Hair follicular keratinocyte (primary cell): ENCODE results near the gene TTLL5. TPM values are rescaled to one million over a fixed set of nuclear protein-coding genes. Genes with fewer than 3 reads are reported as not detected.

Experiments used
- total RNA-seq: library from RNA; depleted of rRNA; stranded (reverse); fragments of >200 nt; gene quantifications from 2 replicates; pipeline ENCODE4 v1.2.3, GENCODE V29; 2015

TTLL5 gene
- total RNA-seq = 20.0 and 20.7 TPM in 2 replicates

GRCh38 chr14:75660630-75661498 lies at the start of gene TTLL5, which contains the start of gene ERG28:
Gene TTLL5, plus strand, starts transcription at chr14:75661246. Its CDS starts 1,904 bp downstream, at chr14:75663150.
Gene ERG28, minus strand, starts transcription at chr14:75660876. Its CDS starts 3,374 bp downstream, at chr14:75657502.

DNA sequence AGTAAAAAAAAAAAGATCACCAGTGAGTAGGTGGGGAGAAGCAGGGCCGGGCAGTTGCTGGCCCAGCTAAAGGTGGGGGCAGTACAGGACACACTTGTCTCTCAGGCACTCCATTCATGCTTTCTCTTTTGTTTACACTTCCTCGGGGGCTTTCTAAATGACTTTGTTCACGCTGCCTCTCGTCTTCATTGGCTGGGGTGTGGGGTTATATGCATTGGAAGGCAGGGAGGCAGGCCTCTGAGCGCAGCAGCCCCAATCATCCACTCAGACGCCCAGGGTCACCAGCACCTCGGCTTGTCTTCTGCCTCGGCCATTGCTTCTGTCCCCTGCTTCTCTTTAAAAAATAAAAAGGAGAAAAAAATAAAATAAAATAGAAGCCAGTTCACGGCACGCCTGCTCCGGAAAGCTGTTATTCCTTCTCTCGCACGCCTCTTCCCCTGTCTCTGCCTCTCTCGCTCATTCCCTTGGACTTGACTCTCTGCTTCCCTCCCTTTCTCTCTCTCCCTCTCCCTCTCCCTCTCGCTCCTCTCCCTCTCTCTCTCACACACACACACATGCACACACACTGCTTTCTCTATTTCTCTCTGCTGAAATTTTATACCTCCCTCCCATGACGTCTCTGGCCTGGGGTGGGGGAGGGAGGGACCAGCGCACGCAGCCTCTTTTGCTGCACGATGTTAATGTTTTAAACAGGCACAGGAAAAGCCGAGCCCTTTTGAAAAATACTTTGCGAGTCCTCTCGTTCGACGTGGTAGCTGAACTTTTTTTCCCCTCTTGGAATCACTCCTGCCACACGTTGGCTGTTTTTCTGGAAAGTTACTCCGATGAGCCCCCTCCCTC lies 320.6 kb downstream of the TTLL5 start, which contains the start of gene TGFB3:
TSS of gene TGFB3 (minus strand) at position 570 of the 840 bp plus-strand sequence. CDS start 1,102 bp downstream, outside the sequence.

GRCh38 chr14:75985618-75986438 lies 324.8 kb downstream of the TTLL5 start, which contains the start of gene IFT43:
Gene IFT43, plus strand, starts transcription at chr14:75985763. Its CDS starts 24 bp downstream, at chr14:75985787.

Other genes starting within 250 kb of the TTLL5 start
- gene JDP2, start 233.2 kb upstream of the TTLL5 start, total RNA-seq = 14.3 and 35.6 TPM in 2 replicates
- not detected in 2 replicates for gene BATF, start 138.8 kb upstream of the TTLL5 start, total RNA-seq
- gene FLVCR2, start 82.6 kb upstream of the TTLL5 start, total RNA-seq = 1.1 TPM in 1 of 2 replicates, not detected in the other
- gene ERG28, start 370 bp upstream of the TTLL5 start, total RNA-seq = 21.6 and 23.0 TPM in 2 replicates